Activated T-helper 17 cell treated with anti-CD3 and anti-CD28 coated beads, Interleukin-2, amount 50 U/mL, for 72 hours (primary cell): Measurements from ENCODE around the gene OR9Q2. TPM values are rescaled to one million over a fixed set of nuclear protein-coding genes. Genes with fewer than 3 reads are reported as not detected.
"Not testable (repeated sequence)": the region's sequence is repeated elsewhere in the genome, so short reads cannot be mapped to it uniquely, and the experiment has no call there.

Experiments used
- ATAC-seq: fragments of 150-1000 bp; cut with Tn5 transposase; replicated peaks from 2 replicates; pipeline ENCODE4 v1.10.0; 2021; ENCODE audit warnings: mild to moderate bottlenecking, moderate library complexity
- H3K27ac Mint-ChIP-seq: one replicate; pipeline ENCODE4 v1.8.0; 2022; ENCODE audit warnings: mixed read lengths
- H3K27me3 Mint-ChIP-seq: one replicate; pipeline ENCODE4 v1.8.0; 2022; ENCODE audit warnings: mixed read lengths
- H3K36me3 Mint-ChIP-seq: one replicate; pipeline ENCODE4 v1.8.0; 2022; ENCODE audit warnings: low read depth, mild to moderate bottlenecking, mixed read lengths
- H3K4me1 Mint-ChIP-seq: one replicate; pipeline ENCODE4 v1.8.0; 2022; ENCODE audit warnings: mixed read lengths
- H3K4me3 Mint-ChIP-seq: one replicate; pipeline ENCODE4 v1.8.0; 2022; ENCODE audit warnings: mild to moderate bottlenecking, mixed read lengths
- H3K9me3 Mint-ChIP-seq: one replicate; pipeline ENCODE4 v1.8.0; 2022; ENCODE audit warnings: mixed read lengths
- total RNA-seq, 2 donors: library from RNA; stranded (reverse); gene quantifications; one replicate each; pipeline ENCODE4 v1.2.3, GENCODE V29; 2022

OR9Q2 gene
- total RNA-seq, 2 donors from 2014 or later, result 0.06 to 0.29 TPM

GRCh38 chr11:58212420-58212819, 23.6 kb downstream of the OR9Q2 start, which contains the start of gene OR1S1:
OR1S1 (plus strand) TSS chr11:58212720.
- not testable (repeated sequence) for H3K9me3 Mint-ChIP-seq, H3K36me3 Mint-ChIP-seq, ATAC-seq, H3K4me1 Mint-ChIP-seq, H3K4me3 Mint-ChIP-seq, H3K27ac Mint-ChIP-seq
- H3K27me3 Mint-ChIP-seq, result peaks cover 20% of the 10 kb centered on the region

- Mint-ChIP-seq H3K27ac (no peak overlapping the region), H3K27me3 (peaks cover 15% of the 10 kb centered on the region), H3K4me3 (no peak overlapping the region), H3K9me3 (no peaks in the 10 kb centered on the region), H3K4me1 (no peaks in the 10 kb centered on the region), H3K36me3 (no peaks in the 10 kb centered on the region)
- no peak for ATAC-seq
These were observed 27.6 kb downstream of the OR9Q2 start for GRCh38 chr11:58216476-58216875.

- Mint-ChIP-seq H3K4me1 (no peaks in the 10 kb centered on the region), H3K36me3 (no peaks in the 10 kb centered on the region), H3K27me3 (peaks cover 7% of the 10 kb centered on the region), H3K9me3 (peaks cover under 1% of the 10 kb centered on the region), H3K4me3 (no peak overlapping the region), H3K27ac (no peak overlapping the region)
- no peak for ATAC-seq
These were observed 33.9 kb downstream of the OR9Q2 start for GRCh38 chr11:58222721-58223120.

GRCh38 chr11:58227956-58228615, 39.2 kb downstream of the OR9Q2 start:
- Mint-ChIP-seq H3K36me3 (no peaks in the 10 kb centered on the region), H3K9me3 (peaks cover 5% of the 10 kb centered on the region)
- ATAC-seq, result no peak

More at GRCh38 chr11:58227956-58228615, 39.2 kb downstream of the OR9Q2 start:
- Mint-ChIP-seq H3K4me3 (no peak overlapping the region), H3K27ac (no peak overlapping the region), H3K4me1 (no peaks in the 10 kb centered on the region), H3K27me3 (peaks cover 15% of the 10 kb centered on the region)

Other genes starting within 250 kb of the OR9Q2 start
- gene OR9Q1, start 165.2 kb upstream of the OR9Q2 start, total RNA-seq, result under 1 TPM in 1 of 2 donors, not detected in 1; 0.61 TPM
- under 1 TPM in 1 of 2 donors, not detected in 1; 0.26 TPM for gene OR6Q1, start 158.1 kb upstream of the OR9Q2 start, total RNA-seq
- not detected for gene OR9I1, start 63.5 kb upstream of the OR9Q2 start, total RNA-seq
- gene OR1S2, start 15.1 kb downstream of the OR9Q2 start, total RNA-seq, result not detected
- not detected for gene OR1S1, start 23.6 kb downstream of the OR9Q2 start, total RNA-seq
- gene OR10Q1, start 39.8 kb downstream of the OR9Q2 start, total RNA-seq, result not detected
- not detected for gene OR10W1, start 79.2 kb downstream of the OR9Q2 start, total RNA-seq
- not detected for gene OR5B17, start 170.0 kb downstream of the OR9Q2 start, total RNA-seq
- not detected for gene OR5B3, start 217.8 kb downstream of the OR9Q2 start, total RNA-seq
- gene OR5B2, start 239.1 kb downstream of the OR9Q2 start, total RNA-seq, result under 1 TPM in 1 of 2 donors, not detected in 1; 0.45 TPM